HG02973 (cell line): Measurements from ENCODE around the gene TEFM.
"Not testable (repeated sequence)": the region's sequence is repeated elsewhere in the genome, so short reads cannot be mapped to it uniquely, and the experiment has no call there.

ENCODE experiments used
- ATAC-seq: cut with Tn5 transposase; IDR thresholded peaks from one replicate; pipeline ENCODE4 v1.9.1; 2021; ENCODE audit warnings: moderate library complexity; ENCODE audit not compliant: unreplicated experiment

Gene TEFM

DNA sequence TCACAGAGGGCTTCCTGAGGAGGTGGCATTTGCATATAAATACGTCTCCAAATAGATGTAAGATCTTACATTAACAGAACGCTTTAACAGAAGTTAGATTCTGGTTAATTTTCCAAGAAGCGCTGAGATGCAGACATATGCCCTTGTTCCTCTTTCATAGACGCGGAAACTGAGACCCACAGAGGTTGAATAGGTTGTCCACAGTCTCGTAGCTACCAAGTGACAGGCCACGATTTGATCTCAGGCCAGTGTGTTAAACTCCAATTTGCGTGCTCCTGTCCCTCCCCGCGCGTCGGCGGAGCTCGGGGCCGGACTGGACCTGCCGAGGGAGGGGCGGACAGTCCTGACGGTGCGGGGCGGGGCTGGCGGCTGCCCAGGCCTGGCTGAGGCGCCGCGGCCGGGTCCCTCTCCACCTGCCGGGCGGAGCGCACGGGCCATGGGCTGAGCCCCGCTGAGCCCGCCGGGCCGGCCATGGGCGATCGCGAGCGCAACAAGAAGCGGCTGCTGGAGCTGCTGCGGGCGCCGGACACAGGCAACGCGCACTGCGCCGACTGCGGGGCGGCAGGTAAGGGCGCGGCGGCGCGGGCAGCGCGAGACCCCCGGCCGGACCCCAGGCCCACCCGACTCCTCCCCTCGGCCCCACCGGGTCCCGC, 15.6 kb upstream of the TEFM start, which contains the start of gene ADAP2:
ADAP2 (plus strand) TSS at position 402 of the 653 bp plus-strand sequence; CDS start at position 472, 70 bp downstream.
- no peak for ATAC-seq

DNA sequence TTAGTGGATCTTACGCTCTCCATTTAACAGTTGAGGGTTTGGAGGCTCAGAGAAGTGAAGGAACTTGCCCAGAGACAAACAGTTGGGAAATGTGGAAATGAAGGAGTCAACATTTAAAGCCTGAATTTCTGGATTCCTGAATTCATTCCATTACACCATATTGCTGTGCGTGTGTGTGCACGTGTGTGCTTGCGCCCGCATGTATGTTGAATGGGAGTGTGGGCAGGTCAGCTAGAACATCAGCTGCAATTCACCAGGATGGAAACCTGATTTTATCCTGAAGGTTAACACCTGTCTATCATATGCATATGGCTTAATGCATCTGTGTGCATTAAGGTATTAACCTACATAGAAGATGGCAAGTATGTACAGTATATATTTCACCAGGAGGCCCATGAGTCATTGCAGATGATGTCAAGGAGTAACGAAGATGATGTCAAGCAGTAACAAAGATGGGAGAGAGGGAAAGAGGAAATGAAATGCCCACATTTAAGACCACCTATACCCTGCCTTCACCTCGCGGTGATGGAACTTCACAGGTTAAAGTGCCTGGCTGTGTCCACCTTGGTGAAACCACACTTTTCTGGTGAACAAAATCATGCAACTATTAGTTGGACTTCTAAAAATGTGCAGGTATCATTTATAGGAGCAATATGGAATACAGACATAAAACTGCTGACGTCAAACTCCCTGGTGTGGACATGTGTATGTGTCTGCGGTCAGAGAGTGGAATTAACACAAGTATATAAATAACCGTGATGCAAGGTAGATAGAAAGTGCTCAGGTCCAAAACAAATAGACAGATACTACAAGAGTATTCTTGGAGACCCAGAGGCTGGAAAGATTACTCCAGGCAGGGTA, 14.9 kb upstream of the TEFM start:
- ATAC-seq, result no peak

DNA sequence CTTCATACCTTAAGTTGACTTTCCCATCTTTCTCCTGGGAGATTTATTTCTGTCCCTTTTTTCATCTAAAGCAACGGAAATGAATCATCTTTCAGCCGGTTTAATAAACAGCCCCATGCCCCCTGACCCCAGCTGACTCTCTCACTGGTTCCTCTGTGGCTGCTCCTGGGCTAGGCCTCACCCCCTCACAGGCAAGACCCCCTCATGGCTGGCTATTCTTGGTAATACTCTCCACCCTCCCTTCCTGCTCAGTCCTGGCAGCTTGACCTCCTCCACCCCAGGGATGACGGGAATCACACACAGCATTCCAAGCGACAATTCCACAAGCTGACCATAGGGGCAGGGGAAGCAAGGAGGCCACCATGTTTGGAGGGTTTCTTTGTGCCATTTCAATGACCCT, 14.2 kb upstream of the TEFM start:
- no peak for ATAC-seq

DNA sequence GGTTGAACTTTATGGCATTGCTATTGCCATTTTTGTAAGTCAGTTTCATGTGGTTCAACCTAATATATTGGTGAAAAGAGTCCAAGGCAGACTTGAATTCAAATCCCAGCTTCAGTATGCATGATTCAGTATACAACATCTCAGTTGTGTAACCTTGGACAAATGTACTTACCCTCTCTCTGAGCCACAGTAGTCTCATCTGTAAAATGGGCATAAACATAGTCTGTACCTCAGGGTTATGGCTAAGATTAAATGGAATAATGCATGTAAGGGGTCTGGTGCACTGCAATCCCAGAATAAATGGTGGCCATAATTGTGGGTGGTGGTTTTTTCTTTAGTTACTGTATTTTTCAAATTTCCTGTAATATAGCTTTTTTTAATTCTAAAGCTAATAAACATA, 11.0 kb upstream of the TEFM start:
- no peak for ATAC-seq

DNA sequence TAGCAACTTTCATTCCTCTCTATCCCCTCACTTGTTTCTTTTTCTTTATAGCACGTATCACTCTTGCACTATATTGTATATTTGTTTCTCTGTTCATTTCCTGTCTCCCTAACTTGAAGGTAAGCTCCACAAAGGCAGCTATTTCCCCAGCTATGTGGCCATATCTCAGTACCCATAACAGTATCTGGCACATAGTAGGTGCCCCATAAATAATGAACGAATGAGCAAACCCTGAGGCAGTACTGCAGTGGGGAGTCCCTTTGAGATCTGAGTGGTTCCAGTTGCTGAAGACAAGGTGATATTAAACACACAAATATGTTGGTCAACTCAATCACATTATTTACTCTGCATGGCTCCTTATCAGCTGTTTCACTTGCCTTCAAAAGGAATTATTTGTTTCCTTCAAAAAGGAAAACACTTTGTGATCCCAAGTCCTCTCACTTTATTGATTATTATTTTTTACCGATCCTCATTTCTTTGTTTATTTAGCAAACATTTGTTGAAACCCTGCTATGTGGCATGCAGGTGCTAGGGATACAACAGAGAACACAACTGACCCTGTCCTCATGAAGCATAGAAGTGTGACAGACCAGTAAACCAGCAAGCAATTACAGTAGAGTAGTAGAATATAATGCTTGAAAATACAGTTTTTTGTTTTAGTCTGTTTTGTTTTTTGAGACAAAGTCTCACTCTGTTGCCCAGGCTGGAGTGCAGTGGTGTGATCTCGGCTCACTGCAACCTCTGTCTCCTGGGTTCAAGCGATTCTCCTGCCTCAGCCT, 10.0 kb upstream of the TEFM start:
- ATAC-seq, result no peak

DNA sequence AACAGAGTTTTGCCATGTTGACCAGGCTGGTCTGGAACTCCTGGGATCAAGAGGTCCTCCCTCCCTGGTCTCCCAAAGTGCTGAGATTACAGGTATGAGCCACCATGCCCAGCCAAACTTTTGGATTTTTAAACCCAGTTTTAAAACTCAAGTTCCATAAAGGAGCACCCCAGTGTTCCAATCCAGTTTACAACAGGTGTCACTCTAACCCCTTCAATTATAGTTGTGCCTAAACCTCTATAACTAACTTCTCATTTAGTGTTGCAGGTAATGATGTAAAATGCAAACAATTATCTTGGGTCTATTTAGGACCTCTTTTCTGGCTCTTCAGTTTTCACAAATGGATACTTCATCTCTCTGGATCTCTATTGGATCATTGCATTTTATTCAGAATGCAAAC, 7.9 kb upstream of the TEFM start:
- ATAC-seq, result no peak

DNA sequence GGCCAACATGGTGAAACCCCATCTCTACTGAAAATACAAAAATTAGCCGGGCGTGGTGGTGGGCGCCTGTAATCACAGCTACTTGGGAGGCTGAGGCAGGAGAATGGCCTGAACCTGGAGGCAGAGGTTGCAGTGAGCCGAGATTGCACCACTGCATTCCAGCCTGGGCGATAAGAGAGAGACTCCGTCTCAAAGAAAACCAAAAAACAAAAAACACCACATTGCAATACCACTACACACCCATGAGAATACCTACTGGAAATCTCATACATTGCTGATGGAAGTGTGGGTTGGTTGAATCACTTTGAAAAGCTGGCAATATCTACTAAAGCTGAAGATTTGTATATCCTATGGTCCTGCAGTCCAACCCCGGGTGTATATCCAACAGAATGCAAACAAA, 4.1 kb upstream of the TEFM start:
- not testable (repeated sequence) for ATAC-seq

DNA sequence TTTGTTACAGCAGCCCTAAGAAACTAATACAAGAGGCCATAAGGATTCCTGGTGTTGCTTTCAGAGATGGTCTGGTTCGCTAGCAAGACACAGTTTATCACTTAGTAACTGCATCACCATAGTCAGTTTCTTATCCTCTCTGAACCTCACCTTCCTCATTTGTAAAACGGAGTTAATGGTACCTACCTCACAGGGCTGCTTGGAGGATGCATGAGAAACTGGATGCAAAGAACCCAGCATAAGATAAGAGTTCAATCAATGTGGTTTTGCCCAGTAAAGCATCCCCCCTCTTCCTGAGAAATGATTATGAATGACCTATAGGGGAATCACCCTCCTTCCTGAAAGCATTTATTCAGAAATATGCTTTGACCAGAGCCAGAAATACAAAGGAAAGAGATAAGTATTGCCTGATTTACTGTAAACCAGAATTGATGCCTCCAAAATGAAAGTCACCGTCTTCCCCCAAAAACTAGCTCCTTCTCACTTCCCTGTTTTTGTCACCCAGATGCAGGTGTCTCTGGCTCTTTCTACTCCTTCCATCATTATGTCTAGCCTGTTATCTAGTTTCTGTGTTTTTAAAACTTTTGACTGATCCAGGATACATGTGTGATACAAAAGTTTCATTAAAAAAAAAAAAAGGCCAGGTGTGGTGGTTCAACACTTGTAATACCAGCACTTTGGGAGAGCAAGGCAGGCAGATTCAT, 2.8 kb upstream of the TEFM start:
- ATAC-seq, result no peak

DNA sequence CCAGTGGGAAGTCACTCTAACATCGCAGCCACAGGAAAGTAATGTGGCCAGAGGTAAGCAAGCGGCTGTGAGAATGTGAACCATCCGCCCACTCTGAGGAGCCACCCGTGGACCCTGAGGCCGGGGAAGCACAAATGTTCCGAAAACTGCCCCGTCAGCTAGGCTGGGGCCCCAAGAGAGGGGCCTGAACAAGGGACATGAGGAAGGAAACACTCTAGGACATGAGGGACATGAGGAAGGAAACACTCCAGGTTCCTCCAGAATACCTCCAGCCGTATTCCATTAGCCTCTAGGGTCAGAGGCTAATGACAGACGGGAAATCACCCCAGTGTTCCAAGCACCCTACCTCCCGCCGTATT, 317 bp downstream of the TEFM start:
- ATAC-seq, result peak; percentile 27

DNA sequence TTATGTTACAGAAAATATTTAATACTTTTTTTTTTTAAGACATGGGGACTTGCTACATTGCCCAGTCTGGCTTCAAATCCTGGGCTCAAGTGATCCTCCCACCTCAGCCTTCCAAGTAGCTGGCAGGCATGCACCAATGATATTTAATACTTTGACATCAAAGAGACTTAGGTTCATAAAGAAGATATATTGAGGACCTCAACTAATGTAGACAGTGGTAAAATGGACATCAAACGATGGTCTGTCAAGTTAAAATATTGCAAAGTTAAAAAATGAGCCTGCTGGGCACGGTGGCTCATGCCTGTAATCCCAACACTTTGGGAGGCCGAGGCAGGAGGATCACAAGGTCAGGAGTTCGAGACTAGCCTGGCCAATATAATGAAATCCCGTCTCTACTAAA, 8.7 kb downstream of the TEFM start:
- no peak for ATAC-seq

DNA sequence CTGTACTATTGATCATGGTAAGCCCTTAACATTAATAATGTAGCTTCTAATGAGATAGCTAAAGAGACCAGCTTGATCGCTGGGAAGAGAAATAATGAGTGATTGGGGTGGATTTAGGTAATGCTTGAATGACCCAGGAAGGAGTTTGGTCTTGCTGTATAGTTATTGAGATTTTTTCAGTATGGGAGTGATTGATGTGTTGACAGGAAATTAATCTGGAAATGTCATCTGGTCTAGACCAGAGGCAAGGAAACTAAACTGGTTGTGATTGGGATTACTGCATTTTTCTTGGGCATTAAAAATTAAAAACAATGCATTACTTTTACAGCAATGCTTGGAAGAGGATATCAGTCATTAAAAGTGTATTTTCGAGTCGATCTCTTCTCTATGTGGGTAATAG, 11.8 kb downstream of the TEFM start:
- no peak for ATAC-seq

DNA sequence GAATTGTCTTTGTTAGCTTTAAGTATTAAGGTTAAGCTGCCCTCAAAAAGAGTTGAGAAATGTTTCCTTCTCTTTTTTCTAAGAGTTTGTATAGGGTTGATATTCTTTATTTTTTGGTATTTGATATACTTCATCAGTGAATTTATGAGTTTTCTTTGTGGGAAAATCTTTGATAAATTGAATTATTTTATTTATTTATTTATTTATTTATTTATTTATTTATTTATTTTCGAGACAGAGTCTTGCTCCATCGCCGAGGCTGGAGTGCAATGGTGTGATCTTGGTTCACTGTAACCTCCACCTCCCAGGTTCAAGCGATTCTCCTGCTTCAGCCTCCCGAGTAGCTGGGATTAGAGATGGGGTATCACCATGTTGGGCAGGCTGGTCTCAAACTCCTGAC, 19.9 kb downstream of the TEFM start:
- ATAC-seq, result no peak

DNA sequence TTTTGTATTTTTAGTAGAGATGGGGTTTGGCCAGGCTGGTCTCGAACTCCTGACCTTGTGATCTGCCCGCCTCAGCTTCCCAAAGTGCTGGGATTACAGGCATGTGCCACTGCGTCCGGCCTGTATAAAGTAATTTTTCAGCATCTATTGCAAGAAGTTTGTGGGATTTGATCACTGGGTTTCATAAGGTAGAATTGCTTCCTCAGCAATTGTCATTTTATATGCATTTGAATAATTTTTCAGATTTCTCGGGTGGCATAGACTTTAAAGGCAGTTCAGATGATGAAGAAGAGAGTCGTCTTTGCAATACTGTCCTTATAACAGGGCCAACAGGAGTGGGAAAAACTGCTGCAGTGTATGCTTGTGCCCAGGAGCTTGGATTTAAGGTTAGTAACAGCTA, 37.0 kb downstream of the TEFM start:
- no peak for ATAC-seq

DNA sequence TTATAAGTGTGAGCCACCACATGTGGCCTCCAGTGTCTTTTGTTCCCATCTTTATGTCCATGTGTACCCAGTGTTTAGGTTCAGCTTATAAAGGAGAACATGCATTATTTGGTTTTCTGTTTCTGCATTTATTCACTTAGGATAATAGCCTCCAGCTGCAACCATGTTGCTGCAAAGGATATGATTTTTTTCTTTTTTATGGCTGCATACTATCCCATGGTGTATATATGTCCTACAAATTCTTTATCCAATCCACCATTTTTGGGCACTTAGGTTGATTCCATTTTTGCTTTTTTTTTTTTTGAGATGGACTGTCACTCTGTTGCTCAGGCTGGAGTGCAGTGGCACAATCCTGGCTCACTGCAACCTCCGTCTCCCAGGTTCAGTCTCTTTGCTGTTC, 41.4 kb downstream of the TEFM start:
- no peak for ATAC-seq

DNA sequence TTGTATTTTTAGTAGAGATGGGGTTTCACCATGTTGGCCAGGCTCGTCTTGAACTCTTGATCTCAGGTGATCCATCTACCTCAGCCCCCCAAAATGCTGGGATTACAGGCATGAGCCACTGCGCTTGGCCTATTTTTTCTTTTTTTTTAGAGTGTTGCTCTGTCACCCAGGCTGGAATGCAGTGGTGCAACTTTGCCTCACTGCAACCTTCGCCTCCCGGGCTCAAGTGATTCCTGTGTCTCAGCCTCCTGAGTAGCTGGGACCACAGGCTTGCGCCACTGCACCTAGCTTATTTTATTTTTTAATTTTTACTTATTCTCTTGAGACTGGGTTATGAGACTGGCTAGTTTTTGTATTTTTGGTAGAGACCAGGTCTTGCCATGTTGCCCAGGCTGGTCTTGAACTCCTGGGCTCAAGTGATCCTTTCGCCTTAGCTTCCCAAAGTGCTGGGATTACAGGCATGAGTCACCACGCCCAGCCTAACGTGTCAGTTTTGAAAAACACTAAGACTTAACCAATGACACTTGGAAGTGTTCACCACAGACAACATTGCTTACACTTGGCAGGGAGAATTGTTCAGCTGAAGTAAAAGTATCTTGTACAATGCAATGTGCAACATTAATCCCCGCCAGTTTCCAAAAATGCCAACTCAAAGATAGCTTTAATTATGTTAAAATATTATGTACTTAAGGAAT, 47.3 kb downstream of the TEFM start:
- no peak for ATAC-seq

DNA sequence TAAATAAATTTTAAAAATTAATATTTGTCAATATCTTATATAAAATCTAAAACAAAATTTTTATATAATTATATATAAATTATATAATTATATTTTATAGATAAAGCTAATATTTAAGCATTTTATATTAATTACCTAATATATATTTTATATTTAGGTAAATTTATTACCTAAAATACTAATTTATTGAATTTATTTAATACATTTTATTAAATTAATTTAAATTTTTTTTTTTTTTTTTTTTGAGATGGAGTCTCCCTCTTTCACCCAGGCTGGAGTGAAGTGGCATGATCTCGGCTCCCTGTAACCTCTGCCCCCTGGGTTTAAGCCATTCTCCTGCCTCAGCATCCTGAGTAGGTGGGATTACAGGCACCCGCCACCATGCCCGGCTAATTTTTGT, 51.9 kb downstream of the TEFM start:
- no peak for ATAC-seq
